RWPE2 (cell line): Measurements from ENCODE around the gene NVL.
"Not testable (repeated sequence)": the region's sequence is repeated elsewhere in the genome, so short reads cannot be mapped to it uniquely, and the experiment has no call there.

Source experiments
- ATAC-seq: fragments of 200-7000 bp; cut with Tn5 transposase; 3 replicates; pipeline ENCODE4 v1.9.1; 2021; ENCODE audit warnings: low read depth
- DNase-seq: peaks from one replicate; pipeline ENCODE4 v3.0.0-alpha.2; 2020; ENCODE audit warnings: low spot score
- H3K27ac ChIP-seq: fragments of 450-650 bp; 2 replicates; pipeline ENCODE4 v1.5.1; 2017; ENCODE audit warnings: mild to moderate bottlenecking; ENCODE audit not compliant: poor library complexity, severe bottlenecking
- H3K27me3 ChIP-seq: fragments of 250-450 bp; sonication (Bioruptor Pico); 2 replicates; pipeline ENCODE4 v1.5.1; 2021; ENCODE audit warnings: mild to moderate bottlenecking, moderate library complexity; ENCODE audit not compliant: insufficient read depth, poor library complexity, severe bottlenecking
- H3K36me3 ChIP-seq: fragments of 250-450 bp; sonication (Bioruptor Pico); 2 replicates; pipeline ENCODE4 v1.5.1; 2020; ENCODE audit warnings: low read depth, mild to moderate bottlenecking, moderate library complexity
- H3K4me1 ChIP-seq: fragments of 250-450 bp; sonication (Bioruptor Pico); 2 replicates; pipeline ENCODE4 v1.5.1; 2021; ENCODE audit warnings: mild to moderate bottlenecking, moderate library complexity; ENCODE audit not compliant: insufficient read depth, poor library complexity, severe bottlenecking
- H3K4me3 ChIP-seq: fragments of 250-450 bp; sonication (Bioruptor Pico); 2 replicates; pipeline ENCODE4 v1.5.1; 2021; ENCODE audit warnings: mild to moderate bottlenecking, moderate library complexity; ENCODE audit not compliant: severe bottlenecking
- H3K9me3 ChIP-seq: fragments of 250-450 bp; sonication (Bioruptor Pico); 2 replicates; pipeline ENCODE4 v1.5.1; 2021; ENCODE audit warnings: mild to moderate bottlenecking, moderate library complexity; ENCODE audit not compliant: severe bottlenecking
- TF ChIP-seq, protein P1 (sequence below): fragments of 450-650 bp; IDR thresholded peaks from one replicate; pipeline ENCODE4 v1.5.1; 2017; ENCODE audit warnings: mild to moderate bottlenecking, moderate library complexity; ENCODE audit not compliant: poor library complexity, severe bottlenecking

Gene NVL

DNA sequence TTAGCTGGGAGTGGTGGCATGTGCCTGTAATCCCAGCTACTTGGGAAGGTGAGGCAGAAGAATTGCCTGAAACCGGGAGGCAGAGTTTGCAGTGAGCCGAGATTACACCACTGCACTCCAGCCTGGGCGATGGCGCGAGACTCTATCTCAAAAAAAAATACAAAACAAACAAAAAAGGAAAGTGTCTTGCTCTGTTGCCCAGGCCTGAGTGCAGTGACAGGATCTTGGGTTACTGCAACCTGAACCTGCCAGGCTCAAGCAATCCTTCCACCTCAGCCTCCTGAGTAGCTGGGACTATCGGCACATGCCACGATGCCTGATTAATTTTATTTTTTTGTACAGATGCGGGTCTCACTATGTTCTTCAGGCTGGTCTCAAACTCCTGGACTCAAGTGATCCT lies 113.6 kb downstream of the NVL start:
- Histone ChIP-seq H3K4me1 (no peaks in the 10 kb centered on the region), H3K4me3 (no peak overlapping the region), H3K27ac (no peak overlapping the region), H3K36me3 (no peaks in the 10 kb centered on the region), H3K27me3 (no peaks in the 10 kb centered on the region), H3K9me3 (no peaks in the 10 kb centered on the region)
- TF ChIP-seq, protein P1, sequence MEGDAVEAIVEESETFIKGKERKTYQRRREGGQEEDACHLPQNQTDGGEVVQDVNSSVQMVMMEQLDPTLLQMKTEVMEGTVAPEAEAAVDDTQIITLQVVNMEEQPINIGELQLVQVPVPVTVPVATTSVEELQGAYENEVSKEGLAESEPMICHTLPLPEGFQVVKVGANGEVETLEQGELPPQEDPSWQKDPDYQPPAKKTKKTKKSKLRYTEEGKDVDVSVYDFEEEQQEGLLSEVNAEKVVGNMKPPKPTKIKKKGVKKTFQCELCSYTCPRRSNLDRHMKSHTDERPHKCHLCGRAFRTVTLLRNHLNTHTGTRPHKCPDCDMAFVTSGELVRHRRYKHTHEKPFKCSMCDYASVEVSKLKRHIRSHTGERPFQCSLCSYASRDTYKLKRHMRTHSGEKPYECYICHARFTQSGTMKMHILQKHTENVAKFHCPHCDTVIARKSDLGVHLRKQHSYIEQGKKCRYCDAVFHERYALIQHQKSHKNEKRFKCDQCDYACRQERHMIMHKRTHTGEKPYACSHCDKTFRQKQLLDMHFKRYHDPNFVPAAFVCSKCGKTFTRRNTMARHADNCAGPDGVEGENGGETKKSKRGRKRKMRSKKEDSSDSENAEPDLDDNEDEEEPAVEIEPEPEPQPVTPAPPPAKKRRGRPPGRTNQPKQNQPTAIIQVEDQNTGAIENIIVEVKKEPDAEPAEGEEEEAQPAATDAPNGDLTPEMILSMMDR: no peak
- ATAC-seq: no peak
- DNase-seq: no peak

DNA sequence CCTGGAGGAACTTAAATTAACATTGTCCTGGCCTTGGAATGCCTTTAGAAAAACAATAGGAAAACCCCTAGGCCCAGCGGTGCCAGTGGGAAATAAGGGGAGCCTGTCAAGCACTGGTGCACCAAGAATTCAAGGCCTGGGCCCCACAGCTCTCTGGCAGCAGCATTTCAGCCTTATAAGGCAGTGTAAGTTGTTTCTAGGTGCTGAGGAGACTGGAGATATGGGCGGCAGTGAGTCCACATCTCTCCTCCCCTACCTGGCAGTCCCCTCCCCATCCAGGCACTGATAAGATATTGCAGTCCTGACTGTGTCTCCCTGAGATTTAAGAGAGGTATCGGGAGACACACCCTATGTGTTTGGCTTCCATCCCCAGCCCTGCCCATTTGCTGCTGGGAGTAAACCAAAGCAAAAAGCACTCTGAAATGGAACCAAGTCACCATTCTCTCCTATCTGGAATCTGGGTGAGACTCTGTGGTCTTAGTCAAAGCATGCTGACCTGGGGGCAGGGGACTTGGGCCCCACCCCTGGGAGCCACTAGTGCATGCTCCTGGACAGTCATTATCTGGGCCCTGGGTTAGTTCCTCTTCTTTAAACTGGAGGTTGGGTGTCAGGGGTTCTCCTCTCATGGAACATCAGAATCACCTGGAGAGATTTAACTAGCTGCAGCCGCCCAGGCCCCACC lies 116.4 kb downstream of the NVL start:
- Histone ChIP-seq H3K4me3 (no peak overlapping the region), H3K4me1 (no peaks in the 10 kb centered on the region), H3K9me3 (no peaks in the 10 kb centered on the region), H3K36me3 (no peaks in the 10 kb centered on the region), H3K27ac (no peak overlapping the region), H3K27me3 (no peaks in the 10 kb centered on the region)
- DNase-seq: no peak
- no peak; the same call in 2 of the 3 replicates for ATAC-seq
- TF ChIP-seq, protein P1: no peak

DNA sequence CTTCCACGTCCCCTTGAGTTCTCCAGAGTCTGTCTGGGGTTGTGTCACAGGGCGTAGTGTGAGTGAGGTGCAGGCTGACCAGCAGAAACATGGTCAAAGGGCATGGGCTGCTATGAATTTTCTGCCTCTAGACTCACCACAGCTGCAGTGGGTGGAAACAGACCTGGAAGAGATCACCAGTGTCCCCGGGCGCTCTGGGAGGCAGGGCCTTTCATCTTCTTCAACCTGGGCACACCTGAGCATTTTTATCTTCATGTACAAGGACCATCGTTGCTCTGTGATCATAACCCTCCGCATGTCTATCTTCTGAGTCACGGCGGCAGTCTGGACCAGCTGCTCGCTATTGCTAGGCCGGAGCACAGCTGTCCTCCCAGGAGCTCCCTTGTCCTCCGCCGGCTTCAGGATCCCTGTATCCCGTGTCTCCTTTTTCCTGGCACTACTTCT lies 117.3 kb downstream of the NVL start:
- DNase-seq (no peak), ATAC-seq (no peak)
- H3K4me3 ChIP-seq: no peak overlapping the region
- no peaks in the 10 kb centered on the region for H3K27me3 ChIP-seq
- H3K36me3 ChIP-seq: no peaks in the 10 kb centered on the region
- H3K4me1 ChIP-seq: no peaks in the 10 kb centered on the region
- no peak overlapping the region for H3K27ac ChIP-seq
- TF ChIP-seq, protein P1: no peak
- H3K9me3 ChIP-seq: no peaks in the 10 kb centered on the region

DNA sequence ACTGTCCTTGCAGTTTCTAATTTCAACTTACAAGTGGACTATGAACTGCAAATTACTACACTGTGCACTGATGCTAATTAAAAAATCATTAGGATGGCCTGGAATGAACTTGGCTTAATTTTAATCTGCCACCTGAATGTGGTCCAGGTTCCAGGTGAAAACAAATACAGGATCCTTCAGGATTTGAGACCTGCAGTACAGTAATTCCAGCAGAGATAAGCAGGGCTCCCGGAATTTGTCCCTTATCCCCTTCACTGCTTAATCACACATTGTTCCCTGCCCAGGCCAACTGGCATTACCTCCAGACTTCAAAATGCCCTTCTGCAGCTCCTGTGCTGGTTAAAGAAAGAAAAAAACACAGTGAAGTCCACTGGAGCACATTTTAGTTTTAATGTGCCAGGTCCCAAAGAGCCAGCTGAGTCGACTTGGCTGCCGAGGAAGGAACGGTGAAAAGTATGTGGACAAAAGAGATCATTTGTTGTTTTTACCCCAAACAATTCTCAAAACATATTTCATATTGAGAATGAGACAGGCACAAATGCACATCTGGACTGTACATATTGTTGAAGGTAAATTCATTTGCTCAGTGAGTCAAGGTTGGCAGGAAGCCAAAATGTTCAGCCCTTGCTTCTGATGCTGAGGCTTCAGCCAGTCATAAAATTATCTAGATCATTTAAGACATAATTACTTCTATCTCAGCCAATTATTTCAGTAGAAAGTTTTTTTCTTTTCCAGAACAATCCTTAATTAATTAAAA lies 118.6 kb downstream of the NVL start:
- no peaks in the 10 kb centered on the region for H3K27me3 ChIP-seq
- peak; percentile 61; the same call in 2 of the 3 replicates for ATAC-seq
- H3K27ac ChIP-seq: no peak overlapping the region
- H3K4me3 ChIP-seq: no peak overlapping the region
- no peaks in the 10 kb centered on the region for H3K9me3 ChIP-seq
- TF ChIP-seq, protein P1: no peak
- DNase-seq: no peak
- no peaks in the 10 kb centered on the region for H3K36me3 ChIP-seq
- no peaks in the 10 kb centered on the region for H3K4me1 ChIP-seq

DNA sequence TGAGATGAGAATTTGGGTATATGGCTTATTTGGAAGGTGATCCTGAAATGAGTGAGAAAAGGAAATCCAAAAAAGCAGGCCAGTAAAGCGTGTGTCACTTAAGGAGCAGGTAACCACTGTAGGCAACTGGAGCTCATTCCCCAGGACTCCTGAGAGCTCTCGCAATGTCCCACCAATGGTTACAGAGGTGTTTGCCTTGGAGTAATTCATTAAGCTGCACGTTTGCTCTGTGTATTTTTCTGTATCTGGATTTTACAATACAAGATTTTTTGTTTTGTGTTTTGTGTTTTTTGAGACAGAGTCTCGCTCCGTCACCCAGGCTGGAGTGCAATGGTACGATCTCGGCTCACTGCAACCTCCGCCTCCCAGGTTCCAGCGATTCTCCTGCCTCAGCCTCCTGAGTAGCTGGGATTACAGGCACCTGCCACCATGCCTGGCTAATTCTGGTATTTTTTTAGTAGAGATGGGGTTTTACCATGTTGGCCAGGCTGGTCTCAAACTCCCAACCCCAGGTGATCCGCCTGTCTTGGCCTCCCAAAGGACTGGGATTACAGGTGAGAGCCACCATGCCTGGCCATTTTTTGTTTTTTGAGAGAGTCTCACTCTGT lies 123.9 kb downstream of the NVL start:
- H3K36me3 ChIP-seq, DNase-seq, H3K4me3 ChIP-seq, ATAC-seq, H3K9me3 ChIP-seq, H3K27me3 ChIP-seq, H3K4me1 ChIP-seq: not testable (repeated sequence)
- H3K27ac ChIP-seq: peak overlapping the region; percentile 33
